ENCODE results near the gene CASQ1. TPM values are rescaled to one million over a fixed set of nuclear protein-coding genes. Genes with fewer than 3 reads are reported as not detected.

The CASQ1 gene
- polyA plus RNA-seq, 1 experiment, result 1.5 TPM

GRCh38 chr1:160226623-160227022 lies 36.2 kb downstream of the CASQ1 start:
- CTCF ChIA-PET, result interaction anchor here (0.8 to 2.4 kb wide), 5 partner anchors 19 to 141 kb away, joined by 3 to 10 read pairs (median 3); partner anchors contain the start of gene PEA15
- POLR2A ChIA-PET, result no interaction called here

GRCh38 chr1:160227034-160227433 lies 36.7 kb downstream of the CASQ1 start:
- TF ChIP-seq CTCF (IDR thresholded peaks at IDR 0.05; ENCODE audit: insufficient read depth, low read depth, low read length), result no peak
- Histone ChIP-seq H3K27me3 (ENCODE audit: control insufficient read depth, insufficient read depth, low read length) (no peaks in the 10 kb centered on the region), H3K4me3 (ENCODE audit: low read depth, low read length) (no peak overlapping the region), H3K36me3 (ENCODE audit: control insufficient read depth, insufficient read depth, low read length) (peaks cover 25% of the 10 kb centered on the region)
- POLR2A ChIA-PET, result no interaction called here
- CTCF ChIA-PET, result interaction anchor here (0.8 to 1.6 kb wide), 5 partner anchors 17 to 126 kb away, joined by 3 to 6 read pairs (median 3); partner anchors contain the start of gene PEA15
- DNase-seq (ENCODE audit: low read depth), result no peak

More at GRCh38 chr1:160226623-160227022, 36.2 kb downstream of the CASQ1 start:
- no peak for DNase-seq (ENCODE audit: low read depth)
- no peak overlapping the region for H3K4me3 ChIP-seq (ENCODE audit: low read depth, low read length)
- no peak for TF ChIP-seq CTCF (IDR thresholded peaks at IDR 0.05; ENCODE audit: insufficient read depth, low read depth, low read length)
- no peaks in the 10 kb centered on the region for H3K27me3 ChIP-seq (ENCODE audit: control insufficient read depth, insufficient read depth, low read length)
- peaks cover 25% of the 10 kb centered on the region for H3K36me3 ChIP-seq (ENCODE audit: control insufficient read depth, insufficient read depth, low read length)

GRCh38 chr1:160227561-160227960 lies 37.2 kb downstream of the CASQ1 start:
- Histone ChIP-seq H3K36me3 (ENCODE audit: control insufficient read depth, insufficient read depth, low read length) (peaks cover 25% of the 10 kb centered on the region), H3K4me3 (ENCODE audit: low read depth, low read length) (no peak overlapping the region), H3K27me3 (ENCODE audit: control insufficient read depth, insufficient read depth, low read length) (no peaks in the 10 kb centered on the region)
- no peak for TF ChIP-seq CTCF (IDR thresholded peaks at IDR 0.05; ENCODE audit: insufficient read depth, low read depth, low read length)
- ChIA-PET CTCF (interaction anchor here (0.8 to 3.4 kb wide), 5 partner anchors 8 to 126 kb away, joined by 3 to 24 read pairs (median 3); no protein-coding TSS in a partner anchor), POLR2A (no interaction called here)
- no peak for DNase-seq (ENCODE audit: low read depth)

GRCh38 chr1:160228431-160228830 lies 38.1 kb downstream of the CASQ1 start:
- no peak for DNase-seq (ENCODE audit: low read depth)
- Histone ChIP-seq H3K4me3 (ENCODE audit: low read depth, low read length) (no peak overlapping the region), H3K27me3 (ENCODE audit: control insufficient read depth, insufficient read depth, low read length) (no peaks in the 10 kb centered on the region), H3K36me3 (ENCODE audit: control insufficient read depth, insufficient read depth, low read length) (peaks cover 21% of the 10 kb centered on the region)
- CTCF ChIA-PET, result interaction anchor here (0.7 to 3.4 kb wide), 5 partner anchors 9 to 143 kb away, joined by 3 to 24 read pairs (median 4); no protein-coding TSS in a partner anchor
- POLR2A ChIA-PET, result no interaction called here
- TF ChIP-seq CTCF (IDR thresholded peaks at IDR 0.05; ENCODE audit: insufficient read depth, low read depth, low read length), result no peak

- CTCF ChIA-PET, result interaction anchor here (0.6 to 2.8 kb wide), 11 partner anchors 8 to 255 kb away, joined by 3 to 7 read pairs (median 4); no protein-coding TSS in a partner anchor
Observed at GRCh38 chr1:160232911-160233310, 42.5 kb downstream of the CASQ1 start.

More at GRCh38 chr1:160232911-160233310, 42.5 kb downstream of the CASQ1 start:
- TF ChIP-seq CTCF (IDR thresholded peaks at IDR 0.05; ENCODE audit: insufficient read depth, low read depth, low read length), result no peak
- DNase-seq (ENCODE audit: low read depth), result no peak
- no peak overlapping the region for H3K4me3 ChIP-seq (ENCODE audit: low read depth, low read length)
- H3K27me3 ChIP-seq (ENCODE audit: control insufficient read depth, insufficient read depth, low read length), result no peaks in the 10 kb centered on the region
- POLR2A ChIA-PET, result no interaction called here
- peaks cover 8% of the 10 kb centered on the region for H3K36me3 ChIP-seq (ENCODE audit: control insufficient read depth, insufficient read depth, low read length)

All from BJ (cell line).